WERI-Rb-1 (cell line): ENCODE results near the gene NDC80.
"Not testable (repeated sequence)": the region's sequence is repeated elsewhere in the genome, so short reads cannot be mapped to it uniquely, and the experiment has no call there.

ENCODE experiments used
- DNase-seq: peaks from one replicate; pipeline ENCODE4 v3.0.0-alpha.2; 2020
- H3K27ac ChIP-seq: fragments of 250-450 bp; sonication (Bioruptor Pico); 2 replicates; pipeline ENCODE4 v1.5.1; 2020; ENCODE audit warnings: mild to moderate bottlenecking, moderate library complexity
- H3K27me3 ChIP-seq: fragments of 250-450 bp; sonication (Bioruptor Pico); 2 replicates; pipeline ENCODE4 v1.5.1; 2021; ENCODE audit warnings: mild to moderate bottlenecking, low read depth, moderate library complexity; ENCODE audit not compliant: insufficient read depth, severe bottlenecking
- H3K36me3 ChIP-seq: fragments of 250-450 bp; sonication (Bioruptor Pico); 2 replicates; pipeline ENCODE4 v1.5.1; 2020; ENCODE audit warnings: mild to moderate bottlenecking, moderate library complexity
- H3K4me3 ChIP-seq: 2 replicates; pipeline ENCODE4 v1.5.1; 2011; ENCODE audit warnings: low read depth, mild to moderate bottlenecking, control low read depth, low read length
- H3K9me3 ChIP-seq: fragments of 250-450 bp; sonication (Bioruptor Pico); 2 replicates; pipeline ENCODE4 v1.5.1; 2021; ENCODE audit warnings: mild to moderate bottlenecking, moderate library complexity; ENCODE audit not compliant: severe bottlenecking
- CTCF ChIP-seq: IDR thresholded peaks from 2 replicates; pipeline ENCODE4 v1.5.1; 2011; ENCODE audit warnings: low read depth, mild to moderate bottlenecking, control low read depth, inconsistent platforms, low read length

Gene NDC80

GRCh38 chr18:2538236-2538635, 33.1 kb upstream of the NDC80 start:
- Histone ChIP-seq H3K9me3 (no peaks in the 10 kb centered on the region), H3K36me3 (no peaks in the 10 kb centered on the region), H3K4me3 (no peak overlapping the region), H3K27ac (no peak overlapping the region), H3K27me3 (no peaks in the 10 kb centered on the region)
- no peak for DNase-seq
- no peak for TF ChIP-seq CTCF

- Histone ChIP-seq H3K9me3 (no peaks in the 10 kb centered on the region), H3K36me3 (no peaks in the 10 kb centered on the region), H3K27ac (no peak overlapping the region), H3K4me3 (no peak overlapping the region), H3K27me3 (no peaks in the 10 kb centered on the region)
- no peak for DNase-seq
- TF ChIP-seq CTCF, result no peak
Measured at GRCh38 chr18:2538844-2539243, 32.5 kb upstream of the NDC80 start.

- H3K36me3 ChIP-seq, result no peaks in the 10 kb centered on the region
- H3K9me3 ChIP-seq, result no peaks in the 10 kb centered on the region
- no peak overlapping the region for H3K27ac ChIP-seq
- DNase-seq, result no peak
- TF ChIP-seq CTCF, result no peak
- no peaks in the 10 kb centered on the region for H3K27me3 ChIP-seq
- no peak overlapping the region for H3K4me3 ChIP-seq
Measured at GRCh38 chr18:2540575-2540974, 30.8 kb upstream of the NDC80 start.

- DNase-seq, H3K27ac ChIP-seq, H3K4me3 ChIP-seq: not testable (repeated sequence)
Measured at GRCh38 chr18:2541925-2542563, 29.3 kb upstream of the NDC80 start.

GRCh38 chr18:2545155-2545554, 26.2 kb upstream of the NDC80 start:
- no peak for TF ChIP-seq CTCF
- H3K4me3 ChIP-seq, result no peak overlapping the region
- no peak for DNase-seq

More at GRCh38 chr18:2541925-2542563, 29.3 kb upstream of the NDC80 start:
- H3K9me3 ChIP-seq, H3K27me3 ChIP-seq, H3K36me3 ChIP-seq: not testable (repeated sequence)
- peak; percentile 24; the same call in 1 of the 2 replicates for TF ChIP-seq CTCF

More at GRCh38 chr18:2545155-2545554, 26.2 kb upstream of the NDC80 start:
- Histone ChIP-seq H3K9me3 (no peaks in the 10 kb centered on the region), H3K27me3 (no peaks in the 10 kb centered on the region), H3K27ac (no peak overlapping the region), H3K36me3 (peaks cover 5% of the 10 kb centered on the region)
